T-cell (primary cell): ENCODE results near the gene CUZD1. TPM values are rescaled to one million over a fixed set of nuclear protein-coding genes. Genes with fewer than 3 reads are reported as not detected.

Experiments
- ATAC-seq, 4 experiments: fragments of 200-7000 bp in 3 of 4; fragments of 150-1000 bp in 1 of 4; cut with Tn5 transposase; replicated peaks in 1 of 4; 1 replicate in 3 of 4; 2 replicates in 1 of 4; pipeline ENCODE4 v1.10.0; 2021; ENCODE audit warnings: moderate library complexity in 3 of 4, mild to moderate bottlenecking in 2 of 4, moderate number of reproducible peaks in 1 of 4
- CTCF ChIA-PET, 2 donors: fragments of 300-600 bp; sonication (Branson Sonifier 250); formaldehyde crosslinking; loops; one replicate each; lab custom pipeline; 2022; ENCODE audit warnings: antibody characterized with exemption in 2 of 2; lab: Charles Lee
- POLR2A ChIA-PET, 2 donors: fragments of 300-600 bp; sonication (Branson Sonifier 250); formaldehyde crosslinking; loops; one replicate each; lab custom pipeline; 2022; ENCODE audit warnings: antibody characterized with exemption in 2 of 2; lab: Charles Lee
- DNase-seq, 35 experiments: peaks; one replicate each; pipeline versions ENCODE4 v3.0.0 to v3.0.0-alpha.2; 2013 to 2023
- H3K27ac ChIP-seq: one replicate; pipeline ENCODE4 v1.5.1; 2013; ENCODE audit warnings: low read length
- H3K27me3 ChIP-seq, 2 experiments: replicated peaks in 1 of 2; 1 replicate in 1 of 2; 2 replicates in 1 of 2; pipeline versions ENCODE4 v1.6.1 to v1.7.0; 2013; ENCODE audit warnings: low read length in 1 of 2, mixed read lengths in 1 of 2; ENCODE audit not compliant: control insufficient read depth in 2 of 2, insufficient read depth in 2 of 2; ENCODE audit errors: extremely low read depth in 1 of 2
- H3K36me3 ChIP-seq, 2 donors: 1 replicate in 1 of 2; 2 replicates in 1 of 2; pipeline versions ENCODE4 v1.6.1 to v1.7.0; 2013; ENCODE audit warnings: low read length in 1 of 2; ENCODE audit not compliant: control insufficient read depth in 2 of 2, insufficient read depth in 1 of 2; ENCODE audit errors: extremely low read depth in 1 of 2
- H3K4me1 ChIP-seq, 2 experiments: 1 replicate in 1 of 2; 2 replicates in 1 of 2; pipeline versions ENCODE4 v1.6.1 to v1.7.0; 2013; ENCODE audit warnings: low read length in 2 of 2, mixed read lengths in 1 of 2; ENCODE audit not compliant: insufficient read depth in 2 of 2, control insufficient read depth in 1 of 2; ENCODE audit errors: extremely low read depth in 1 of 2
- H3K4me3 ChIP-seq, 2 donors: 1 replicate in 1 of 2; 2 replicates in 1 of 2; pipeline versions ENCODE4 v1.5.1 to v1.7.0; 2013; ENCODE audit warnings: mild to moderate bottlenecking in 2 of 2, low read length in 1 of 2, moderate library complexity in 1 of 2; ENCODE audit not compliant: control insufficient read depth in 1 of 2; ENCODE audit errors: extremely low read depth in 1 of 2
- H3K9me3 ChIP-seq: 2 replicates; pipeline ENCODE4 v1.7.0; 2013
- H3K27ac Mint-ChIP-seq, 2 donors: one replicate each; pipeline ENCODE4 v1.8.0; 2020 to 2021; ENCODE audit warnings: mild to moderate bottlenecking in 2 of 2, mixed read lengths in 2 of 2
- H3K27me3 Mint-ChIP-seq, 2 donors: one replicate each; pipeline ENCODE4 v1.8.0; 2021 to 2022; ENCODE audit warnings: mixed read lengths in 2 of 2
- H3K36me3 Mint-ChIP-seq: one replicate; pipeline ENCODE4 v1.8.0; 2021; ENCODE audit warnings: mixed read lengths
- H3K4me1 Mint-ChIP-seq, 3 donors: one replicate each; pipeline ENCODE4 v1.8.0; 2020 to 2022; ENCODE audit warnings: mixed read lengths in 3 of 3, mild to moderate bottlenecking in 1 of 3
- H3K4me3 Mint-ChIP-seq, 3 donors: one replicate each; pipeline ENCODE4 v1.8.0; 2020 to 2022; ENCODE audit warnings: mild to moderate bottlenecking in 3 of 3, mixed read lengths in 3 of 3, moderate library complexity in 3 of 3
- H3K9me3 Mint-ChIP-seq, 3 donors: one replicate each; pipeline ENCODE4 v1.8.0; 2020 to 2022; ENCODE audit warnings: mixed read lengths in 3 of 3
- WGBS: methylation state at CpG from one replicate; pipeline ENCODE4 v1.1.5; 2013; ENCODE audit warnings: missing lambda C conversion rate; ENCODE audit not compliant: insufficient coverage; 5-methylcytosine and 5-hydroxymethylcytosine counted together
- total RNA-seq, 35 experiments: library from RNA in 6 of 35; stranded (reverse) in 6 of 35; fragments of 120-200 nt in 1 of 35; gene quantifications; one replicate each; pipeline versions ENCODE4 v1.2.1 to v1.2.4 and lab custom pipeline; 2013 to 2026

The CUZD1 gene
- total RNA-seq, 5 donors from 2014 or later (not counting 1 experiment from before 2014, with no cell fraction given), result 1.2 to 4.9 (median 4.1) TPM

- Histone ChIP-seq H3K36me3 (no peaks in the 10 kb centered on the region), H3K4me1 (no peaks in the 10 kb centered on the region), H3K27ac (no peak overlapping the region), H3K27me3 (peaks cover 0 to 11% of the 10 kb centered on the region in 2 experiments), H3K4me3 (no peak overlapping the region), H3K9me3 (no peaks in the 10 kb centered on the region)
- Mint-ChIP-seq H3K9me3 (peaks cover 0 to 5% (median 5%) of the 10 kb centered on the region in 3 donors), H3K27me3 (peaks cover 5 to 8% of the 10 kb centered on the region in 2 donors), H3K4me1 (no peaks in the 10 kb centered on the region), H3K4me3 (no peak overlapping the region), H3K27ac (no peak overlapping the region), H3K36me3 (no peaks in the 10 kb centered on the region)
- ATAC-seq, result no peak
- POLR2A ChIA-PET, result no interaction called here
- DNase-seq, result no peak
- CTCF ChIA-PET, result no interaction called here
- WGBS, result no CpG with 5 or more reads among the region's 1 CpG
Observed at GRCh38 chr10:122782911-122783310, 62.7 kb downstream of the CUZD1 start.

Other genes starting within 250 kb of the CUZD1 start
- gene C10orf120, start 146.0 kb downstream of the CUZD1 start, total RNA-seq, result not detected
- gene FAM24B, start 33.7 kb upstream of the CUZD1 start, total RNA-seq, result 10 to 100 TPM; 12.7 to 18.0 (median 14.3) TPM
- gene FAM24A, start 64.8 kb upstream of the CUZD1 start, total RNA-seq, result not detected
- 10 to 100 TPM in 3 of 5 donors, 1 to 10 TPM in 2; 7.1 to 13.2 (median 11.5) TPM for gene C10orf88, start 108.4 kb upstream of the CUZD1 start, total RNA-seq
- gene PSTK, start 134.5 kb upstream of the CUZD1 start, total RNA-seq, result 10 to 100 TPM in 2 of 5 donors, 1 to 10 TPM in 3; 3.7 to 12.1 (median 5.2) TPM
- 10 to 100 TPM; 22.6 to 68.1 (median 29.4) TPM for gene IKZF5, start 162.9 kb upstream of the CUZD1 start, total RNA-seq
- gene ACADSB, start 163.1 kb upstream of the CUZD1 start, total RNA-seq, result 10 to 100 TPM; 25.3 to 33.8 (median 33.0) TPM